Right lobe of liver (tissue), 6 donors: ENCODE measurements around the gene RSPH4A. TPM values are rescaled to one million over a fixed set of nuclear protein-coding genes. Genes with fewer than 3 reads are reported as not detected.

Experiments
- ATAC-seq, 4 donors: fragments of 200-7000 bp; cut with Tn5 transposase; one replicate each; pipeline ENCODE4 v1.9.1; 2020; ENCODE audit warnings: mild to moderate bottlenecking in 4 of 4, moderate library complexity in 4 of 4
- DNase-seq, 3 donors: peaks; one replicate each; pipeline ENCODE4 v3.0.0-alpha.2; 2020
- H3K27ac ChIP-seq, 3 donors: fragments of 200-600 bp; one replicate each; pipeline ENCODE4 v1.8.0; 2022
- H3K27me3 ChIP-seq, 2 donors: fragments of 200-600 bp; one replicate each; pipeline ENCODE4 v1.8.0; 2022
- H3K36me3 ChIP-seq, 4 donors: fragments of 200-600 bp; sonication (generic) in 1 of 4; one replicate each; pipeline versions ENCODE4 v1.5.1 to v1.8.0; 2017 to 2022; ENCODE audit warnings: control low read depth in 1 of 4
- H3K4me1 ChIP-seq, 4 donors: fragments of 200-600 bp; sonication (generic) in 1 of 4; one replicate each; pipeline versions ENCODE4 v1.5.1 to v1.8.0; 2017 to 2022; ENCODE audit warnings: control low read depth in 1 of 4
- H3K4me3 ChIP-seq, 3 donors: fragments of 200-600 bp; one replicate each; pipeline ENCODE4 v1.8.0; 2022
- H3K9me3 ChIP-seq, 4 donors: fragments of 200-600 bp; sonication (generic) in 1 of 4; one replicate each; pipeline versions ENCODE4 v1.5.1 to v1.8.0; 2017 to 2022; ENCODE audit warnings: control low read depth in 1 of 4
- POLR2A ChIP-seq: fragments of 450-650 bp; IDR thresholded peaks from one replicate; pipeline ENCODE4 v1.6.1; 2017; ENCODE audit warnings: antibody characterized with exemption, mild to moderate bottlenecking
- WGBS: methylation state at CpG from one replicate; pipeline ENCODE4 v1.1.6; 2018; ENCODE audit warnings: low coverage, low lambda C conversion rate; ENCODE audit not compliant: insufficient coverage; ENCODE audit errors: missing lambda C conversion rate; 5-methylcytosine and 5-hydroxymethylcytosine counted together
- intact Hi-C, 2 donors: fragments of 100-400 bp; cut with DNase I; formaldehyde crosslinking; loops; one replicate each; pipeline versions ENCODE4 v1.11.2 to v1.14.1; 2022
- total RNA-seq, 6 experiments: library from RNA; depleted of rRNA in 2 of 6; stranded (reverse); fragments of >200 nt in 2 of 6; fragmentation: NEBNext Ultra II Directional in 3 of 6; extraction: Animal tissue kit (Norgen Biotek cat#: 25700) in 3 of 6; gene quantifications; one replicate each; pipeline versions ENCODE4 v1.1.0 to v1.2.4, GENCODE V29; 2016 to 2023
- TF ChIP-seq, protein P1 (sequence below), 4 donors: fragments of 200-600 bp in 3 of 4; fragments of 450-650 bp in 1 of 4; IDR thresholded peaks; one replicate each; pipeline versions ENCODE4 v1.5.1 to v1.8.0; 2016 to 2022; ENCODE audit warnings: antibody characterized with exemption in 4 of 4, mild to moderate bottlenecking in 2 of 4
- donor health status: DM: no; HTN: yes; CAD: no.
- donor health status: DM: no; HTN: no; CAD: no.
- donor health status: DM: no; HTN: no; CAD: no.
- donor health status: DM: no; HTN: yes; CAD: no.
- donor health status: DM: no; HTN: yes; CAD: no.

RSPH4A gene
- total RNA-seq, 6 experiments from 2014 or later: 0.06 to 0.18 (median 0.16) TPM; not detected in 3

DNA sequence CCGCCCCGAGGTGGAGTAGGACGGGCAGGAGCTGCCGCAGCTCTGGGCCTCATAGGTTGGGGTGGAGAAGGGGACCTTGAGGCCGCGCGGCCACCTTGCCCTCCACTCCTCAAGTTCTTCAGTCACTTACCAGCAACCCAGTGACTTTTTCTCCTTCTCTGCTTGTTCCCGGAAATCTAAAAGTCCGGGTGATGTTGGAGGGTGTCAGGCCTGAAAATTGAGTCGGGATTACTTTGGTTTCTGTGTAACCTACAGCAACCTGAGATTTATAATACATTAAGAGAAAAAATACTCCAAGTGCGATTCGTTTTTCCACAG is 44.6 kb upstream of the RSPH4A start:
- H3K4me1 ChIP-seq: peaks cover 0 to 18% (median 3%) of the 10 kb centered on the region in 4 donors
- no peaks in the 10 kb centered on the region for H3K9me3 ChIP-seq
- intact Hi-C loops: no loop called here
- H3K27ac ChIP-seq: peak overlapping the region; percentile 78 to 85 (median 80)
- no peaks in the 10 kb centered on the region for H3K27me3 ChIP-seq
- 1% methylated on average over 12 of the region's 12 CpGs for WGBS
- no peaks in the 10 kb centered on the region for H3K36me3 ChIP-seq
- DNase-seq (no peak), ATAC-seq (no peak)
- TF ChIP-seq, protein P1, sequence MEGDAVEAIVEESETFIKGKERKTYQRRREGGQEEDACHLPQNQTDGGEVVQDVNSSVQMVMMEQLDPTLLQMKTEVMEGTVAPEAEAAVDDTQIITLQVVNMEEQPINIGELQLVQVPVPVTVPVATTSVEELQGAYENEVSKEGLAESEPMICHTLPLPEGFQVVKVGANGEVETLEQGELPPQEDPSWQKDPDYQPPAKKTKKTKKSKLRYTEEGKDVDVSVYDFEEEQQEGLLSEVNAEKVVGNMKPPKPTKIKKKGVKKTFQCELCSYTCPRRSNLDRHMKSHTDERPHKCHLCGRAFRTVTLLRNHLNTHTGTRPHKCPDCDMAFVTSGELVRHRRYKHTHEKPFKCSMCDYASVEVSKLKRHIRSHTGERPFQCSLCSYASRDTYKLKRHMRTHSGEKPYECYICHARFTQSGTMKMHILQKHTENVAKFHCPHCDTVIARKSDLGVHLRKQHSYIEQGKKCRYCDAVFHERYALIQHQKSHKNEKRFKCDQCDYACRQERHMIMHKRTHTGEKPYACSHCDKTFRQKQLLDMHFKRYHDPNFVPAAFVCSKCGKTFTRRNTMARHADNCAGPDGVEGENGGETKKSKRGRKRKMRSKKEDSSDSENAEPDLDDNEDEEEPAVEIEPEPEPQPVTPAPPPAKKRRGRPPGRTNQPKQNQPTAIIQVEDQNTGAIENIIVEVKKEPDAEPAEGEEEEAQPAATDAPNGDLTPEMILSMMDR (IDR thresholded peaks at IDR 0.05): no peak
- TF ChIP-seq POLR2A: no peak
- peak overlapping the region; percentile 79 to 95 (median 90) for H3K4me3 ChIP-seq

DNA sequence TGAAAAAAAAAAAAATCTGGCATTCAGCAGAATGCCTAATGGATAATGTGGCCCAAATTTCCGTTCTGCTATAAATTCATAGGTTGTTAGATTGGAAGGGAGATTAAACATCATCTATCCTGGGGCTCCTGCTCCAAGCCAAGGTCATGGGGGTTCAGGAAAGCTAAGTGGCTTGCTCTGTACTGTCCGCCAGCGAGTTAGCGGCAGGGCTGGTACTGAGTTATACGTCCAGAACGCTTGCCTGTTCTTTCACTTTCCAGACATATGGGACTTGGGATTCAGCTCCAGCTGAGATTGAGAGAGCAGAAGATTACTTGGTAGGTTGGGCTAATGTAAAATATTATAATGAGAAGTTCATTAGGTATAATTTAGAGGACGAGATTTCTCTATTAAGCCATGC is 44.1 kb upstream of the RSPH4A start:
- intact Hi-C loops: no loop called here
- Histone ChIP-seq H3K9me3 (no peaks in the 10 kb centered on the region), H3K27ac (peak overlapping the region in 2 of 3 donors; percentile 80 to 85), H3K4me1 (peaks cover 0 to 18% (median 3%) of the 10 kb centered on the region in 4 donors), H3K36me3 (no peaks in the 10 kb centered on the region), H3K27me3 (no peaks in the 10 kb centered on the region), H3K4me3 (peak overlapping the region; percentile 79 to 95 (median 90))
- 1% methylated on average over 7 of the region's 7 CpGs for WGBS
- ATAC-seq (peak; percentile 11 to 40 (median 20)), DNase-seq (peak; percentile 45 to 51 (median 50))
- no peak for TF ChIP-seq POLR2A
- TF ChIP-seq, protein P1 (IDR thresholded peaks at IDR 0.05): no peak

DNA sequence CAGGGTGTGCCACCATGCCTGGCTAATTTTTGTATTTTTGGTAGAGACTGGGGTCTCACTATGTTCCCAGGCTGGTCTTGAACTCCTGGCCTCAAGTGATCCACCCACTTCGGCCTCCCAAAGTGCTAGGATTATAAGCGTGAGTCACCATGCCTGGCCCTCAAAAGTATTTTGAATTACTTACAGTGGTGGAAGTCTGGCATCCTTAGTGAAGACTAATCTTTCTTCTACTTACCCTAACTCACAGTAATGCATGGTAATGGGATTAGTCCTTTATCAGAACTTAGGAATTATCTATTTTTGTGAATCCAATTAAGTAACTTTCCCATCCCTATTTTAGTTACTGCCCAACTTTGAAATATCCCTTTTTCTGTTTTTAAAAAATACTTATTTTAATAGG is 41.1 kb upstream of the RSPH4A start:
- DNase-seq (no peak), ATAC-seq (no peak)
- H3K36me3 ChIP-seq: no peaks in the 10 kb centered on the region
- WGBS: 100% methylated on average over 2 of the region's 2 CpGs
- intact Hi-C loops: no loop called here
- H3K4me3 ChIP-seq: no peak overlapping the region
- no peaks in the 10 kb centered on the region for H3K9me3 ChIP-seq
- TF ChIP-seq, protein P1 (IDR thresholded peaks at IDR 0.05): no peak
- no peak for TF ChIP-seq POLR2A
- peaks cover 0 to 15% (median 1%) of the 10 kb centered on the region in 4 donors for H3K4me1 ChIP-seq
- H3K27ac ChIP-seq: no peak overlapping the region
- H3K27me3 ChIP-seq: no peaks in the 10 kb centered on the region

DNA sequence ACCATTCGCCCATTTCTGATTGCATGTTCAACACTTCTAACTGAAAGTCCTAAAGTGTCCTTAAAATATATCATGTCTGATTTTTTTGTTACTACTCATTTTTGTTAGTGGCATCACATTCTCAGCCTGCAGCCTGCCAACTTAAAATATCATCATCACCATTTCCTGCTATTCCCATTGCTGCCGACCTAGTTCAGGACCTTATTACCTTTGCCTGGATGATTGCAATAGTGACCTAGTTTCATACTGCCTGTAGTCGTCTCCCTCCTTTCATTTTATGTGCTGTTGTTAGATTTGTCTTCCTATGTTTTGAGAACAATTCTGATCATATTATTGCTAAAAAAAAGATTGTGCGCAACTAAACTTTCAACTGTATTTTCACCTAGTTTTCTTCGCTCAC is 38.8 kb upstream of the RSPH4A start:
- no peak overlapping the region for H3K4me3 ChIP-seq
- intact Hi-C loops: no loop called here
- H3K4me1 ChIP-seq: peaks cover 0 to 12% (median 0%) of the 10 kb centered on the region in 4 donors
- WGBS: 54% methylated on average over 5 of the region's 5 CpGs
- no peaks in the 10 kb centered on the region for H3K36me3 ChIP-seq
- TF ChIP-seq POLR2A: no peak
- H3K27me3 ChIP-seq: no peaks in the 10 kb centered on the region
- ATAC-seq (peak in 3 of 4 donors; percentile 49 to 93 (median 65)), DNase-seq (no peak)
- H3K27ac ChIP-seq: no peak overlapping the region
- no peaks in the 10 kb centered on the region for H3K9me3 ChIP-seq

DNA sequence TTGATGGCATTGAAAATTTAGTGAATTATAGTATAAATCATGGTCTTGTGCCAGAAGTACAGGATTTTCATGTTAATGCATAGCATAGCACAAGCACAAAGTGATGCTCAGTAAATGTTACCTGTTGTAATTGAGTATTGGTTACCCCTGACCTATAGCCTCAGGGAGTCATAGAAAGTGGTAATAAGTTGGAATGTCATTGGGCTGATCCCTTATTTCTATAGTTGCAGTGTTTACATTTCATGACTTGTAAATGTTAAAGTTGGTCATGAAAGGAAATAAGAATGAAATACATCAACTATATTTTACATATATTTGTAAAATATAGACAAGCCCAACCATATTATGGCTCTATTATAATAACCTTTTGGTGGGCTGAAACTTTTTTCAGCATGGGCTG is 37.9 kb upstream of the RSPH4A start:
- ATAC-seq (no peak), DNase-seq (no peak)
- no peaks in the 10 kb centered on the region for H3K27me3 ChIP-seq
- H3K36me3 ChIP-seq: no peaks in the 10 kb centered on the region
- no peak for TF ChIP-seq POLR2A
- TF ChIP-seq, protein P1 (IDR thresholded peaks at IDR 0.05): no peak
- no peak overlapping the region for H3K27ac ChIP-seq
- H3K4me3 ChIP-seq: no peak overlapping the region
- intact Hi-C loops: no loop called here
- no peaks in the 10 kb centered on the region for H3K9me3 ChIP-seq
- H3K4me1 ChIP-seq: peaks cover 0 to 5% (median 0%) of the 10 kb centered on the region in 4 donors
